T-helper 1 cell treated with Interleukin-12 subunit alpha and Interleukin-12 subunit beta and Interleukin-4 antibody, amounts not matched to agents 30 ng/mL and 1 ng/mL, for 36 hours (primary cell): ENCODE data around the gene GPATCH11. TPM values are rescaled to one million over a fixed set of nuclear protein-coding genes. Genes with fewer than 3 reads are reported as not detected.

Experiments
- intact Hi-C: fragments of 100-400 bp; cut with micrococcal nuclease; formaldehyde crosslinking; loops from one replicate; pipeline ENCODE4 v1.15.1; 2024
- total RNA-seq: library from RNA; stranded (reverse); gene quantifications from 2 replicates; pipeline ENCODE4 v1.2.3, GENCODE V29; 2022

Gene GPATCH11
- total RNA-seq, 1 donor from 2014 or later = 8.9 TPM

DNA sequence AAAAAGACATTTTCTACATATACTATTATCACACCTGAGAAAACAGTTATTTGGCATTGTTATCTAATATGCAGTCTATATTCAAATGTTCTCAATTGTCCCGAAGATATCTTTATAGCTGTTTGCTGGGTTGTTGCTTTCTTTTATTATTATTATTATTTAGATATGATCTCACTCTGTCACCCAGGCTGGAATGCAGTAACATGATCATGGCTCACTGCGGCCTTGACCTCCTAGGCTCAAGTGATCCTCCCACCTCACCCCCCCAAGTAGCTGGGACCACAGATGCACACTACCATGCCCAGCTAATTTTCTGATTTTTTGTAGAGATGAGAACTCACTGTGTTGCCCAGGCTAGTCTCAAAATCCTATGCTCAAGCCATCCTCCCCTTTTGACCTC lies 19.9 kb downstream of the GPATCH11 start:
- intact Hi-C loops = no loop called here

DNA sequence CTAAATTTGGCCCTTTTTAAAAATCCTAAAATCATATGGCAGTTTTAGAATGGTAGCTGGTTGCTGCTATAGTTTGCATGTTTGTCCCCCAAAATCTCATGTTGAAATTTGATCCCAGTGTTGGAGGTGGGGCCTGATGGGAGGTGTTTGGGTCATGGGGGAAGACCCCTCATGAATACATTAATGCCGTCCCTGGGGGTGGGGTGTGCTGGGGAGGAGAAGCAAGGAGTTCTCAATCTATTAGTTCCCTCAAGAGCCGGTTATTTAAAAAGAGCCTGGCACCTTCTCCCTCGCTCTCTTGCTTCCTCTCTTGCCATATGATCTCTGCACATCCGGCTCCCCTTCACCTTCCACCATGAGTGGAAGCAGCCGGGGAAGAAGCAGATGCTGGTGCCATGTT lies 20.8 kb downstream of the GPATCH11 start:
- intact Hi-C loops = no loop called here

- intact Hi-C loops = no loop called here
Measured at GRCh38 chr2:37109523-37109922, 25.2 kb downstream of the GPATCH11 start.

- intact Hi-C loops = no loop called here
Measured at GRCh38 chr2:37110306-37111212, 26.2 kb downstream of the GPATCH11 start.

DNA sequence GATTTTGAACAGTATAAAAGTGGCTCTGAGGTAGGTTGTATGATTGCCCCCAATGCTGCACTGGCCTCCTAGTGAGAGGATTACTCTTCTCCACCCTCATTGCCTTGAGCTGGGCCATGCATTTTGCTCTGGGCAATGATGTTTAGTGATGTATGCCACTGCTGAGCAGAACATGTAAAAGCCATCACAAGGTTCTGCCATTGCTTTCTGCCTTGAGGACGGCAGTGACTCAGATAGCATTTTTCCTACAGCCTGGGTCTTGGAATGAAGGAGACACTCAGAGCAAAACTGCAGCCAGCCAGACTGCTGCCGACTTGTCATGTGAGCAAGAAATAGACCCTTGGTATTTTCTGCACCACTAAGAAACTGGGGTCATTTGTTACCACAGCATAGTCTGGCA lies 27.6 kb downstream of the GPATCH11 start:
- intact Hi-C loops = no loop called here

DNA sequence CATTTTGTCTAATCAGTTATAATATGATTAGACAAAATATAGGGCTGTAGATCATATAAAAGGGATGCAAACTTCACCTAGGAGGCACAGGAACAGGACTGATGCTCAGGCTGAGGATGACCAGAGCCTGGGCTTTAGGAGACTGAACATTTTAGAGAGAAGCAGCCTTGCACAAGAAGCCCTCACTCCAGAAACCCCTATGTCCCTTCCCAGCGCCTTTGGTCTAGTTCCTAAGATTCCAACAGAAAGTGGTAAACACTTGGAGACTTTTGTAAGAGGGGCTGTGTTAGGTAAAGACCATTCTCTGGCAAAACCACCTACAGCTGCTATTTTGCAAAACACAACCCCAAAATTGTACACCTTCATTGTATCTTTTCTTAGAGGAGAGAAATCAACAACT lies 33.2 kb downstream of the GPATCH11 start:
- intact Hi-C loops = no loop called here

DNA sequence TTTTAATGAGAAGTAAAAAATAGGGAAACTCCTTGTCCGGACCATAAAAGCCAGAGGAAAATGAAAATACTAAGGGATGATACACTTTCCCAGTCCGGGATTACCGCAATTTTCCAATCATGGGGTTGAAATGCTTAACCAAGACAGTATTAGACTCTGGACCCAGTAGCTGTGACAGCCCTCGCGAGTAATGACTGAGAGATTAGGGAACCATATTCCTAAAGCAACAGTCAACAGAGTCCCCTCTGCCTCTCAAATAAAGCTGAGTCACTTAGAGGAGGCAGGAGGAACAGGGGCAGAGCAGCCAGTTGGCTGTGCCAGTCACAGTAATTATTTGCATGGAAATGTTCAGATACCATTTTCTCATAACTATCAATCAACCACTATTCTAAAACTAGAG lies 34.8 kb downstream of the GPATCH11 start:
- intact Hi-C loops = no loop called here

- intact Hi-C loops = no loop called here
Measured at GRCh38 chr2:37125416-37125815, 41.1 kb downstream of the GPATCH11 start.

DNA sequence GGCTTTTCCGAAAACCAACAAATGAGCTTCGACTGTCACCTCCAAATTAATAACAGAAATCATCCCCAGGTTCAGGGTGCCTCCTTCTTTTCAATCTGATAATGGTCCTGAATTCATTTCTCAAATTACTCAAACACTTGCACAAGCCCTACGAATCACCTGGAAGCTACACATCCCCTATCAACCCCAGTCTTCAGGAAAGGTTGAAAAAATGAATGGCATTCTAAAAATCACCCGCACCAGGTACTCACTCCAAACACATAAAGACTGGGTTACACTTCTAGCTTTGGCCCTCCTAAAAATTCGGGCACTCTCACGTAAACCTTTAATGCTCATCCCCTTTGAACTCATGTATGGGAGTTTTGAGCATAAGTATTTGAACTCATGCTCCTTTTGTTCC lies 48.6 kb downstream of the GPATCH11 start:
- intact Hi-C loops = no loop called here

GRCh38 chr2:37142546-37142945 lies 58.2 kb downstream of the GPATCH11 start:
- intact Hi-C loops = no loop called here

GRCh38 chr2:37143974-37144373 lies 59.7 kb downstream of the GPATCH11 start:
- intact Hi-C loops = no loop called here

DNA sequence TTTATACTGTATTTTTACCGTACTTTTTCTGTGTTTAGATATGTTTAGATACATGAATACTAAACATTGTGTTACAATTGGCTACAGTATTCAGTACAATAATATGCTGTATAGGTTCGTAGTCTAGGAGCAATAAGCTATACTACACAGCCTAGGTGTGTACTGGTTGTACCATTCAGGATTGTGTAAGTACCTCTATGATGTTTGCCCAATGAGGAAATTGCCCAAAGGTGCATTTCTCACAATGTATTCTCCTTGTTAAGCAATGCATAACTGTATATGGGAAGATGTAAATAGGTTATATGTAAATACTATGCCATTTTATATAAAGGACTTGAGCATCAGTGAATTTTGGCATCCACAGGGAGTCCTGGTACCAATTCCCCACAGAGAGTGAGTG lies 61.7 kb downstream of the GPATCH11 start:
- intact Hi-C loops = no loop called here

DNA sequence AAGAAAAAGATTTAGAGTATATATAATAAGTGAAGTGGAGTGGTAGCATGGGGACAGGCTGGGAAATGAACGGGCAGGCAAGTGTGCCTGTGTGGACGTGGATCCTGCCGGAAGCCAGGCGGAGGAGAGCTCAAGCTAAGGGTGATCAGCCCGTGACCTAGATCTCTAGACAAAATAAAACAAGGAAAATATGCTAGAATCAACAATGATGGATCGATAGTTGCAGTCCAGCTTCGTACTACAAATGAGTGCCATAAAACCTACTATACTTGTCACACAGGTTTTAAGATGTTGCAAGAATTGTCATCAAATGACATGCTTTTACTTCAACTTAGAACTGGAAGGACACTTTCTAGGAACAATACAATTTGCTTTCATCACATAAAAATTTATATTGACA lies 64.0 kb downstream of the GPATCH11 start:
- intact Hi-C loops = no loop called here

Other genes with a start within 250 kb of the GPATCH11 start
- gene STRN, start 118.0 kb upstream of the GPATCH11 start, total RNA-seq = 28.8 and 33.8 TPM in 2 replicates
- 21.1 and 22.8 TPM in 2 replicates for gene HEATR5B, start 146 bp upstream of the GPATCH11 start, total RNA-seq
- 79.6 and 87.9 TPM in 2 replicates for gene EIF2AK2, start 72.5 kb downstream of the GPATCH11 start, total RNA-seq
- gene SULT6B1, start 104.2 kb downstream of the GPATCH11 start, total RNA-seq = not detected in 2 replicates
- 38.5 and 40.8 TPM in 2 replicates for gene CEBPZOS, start 112.0 kb downstream of the GPATCH11 start, total RNA-seq
- 48.8 and 51.2 TPM in 2 replicates for gene CEBPZ, start 147.1 kb downstream of the GPATCH11 start, total RNA-seq
- 21.7 and 22.6 TPM in 2 replicates for gene NDUFAF7, start 147.1 kb downstream of the GPATCH11 start, total RNA-seq
- gene PRKD3, start 240.3 kb downstream of the GPATCH11 start, total RNA-seq = 15.1 and 18.5 TPM in 2 replicates